GM12864 (cell line): ENCODE results near the gene ADAMTSL4.
A peak's percentile ranks its signal among the peaks of the same experiment; 100 is the strongest.

ENCODE experiments used
- DNase-seq: peaks from one replicate; pipeline ENCODE4 v3.0.0-alpha.2; 2011; ENCODE audit warnings: low read depth
- H3K4me3 ChIP-seq: 2 replicates; pipeline ENCODE4 v1.5.1; 2011; ENCODE audit warnings: mild to moderate bottlenecking, low read depth, low read length, control low read depth
- TF ChIP-seq, protein P1 (sequence below): IDR thresholded peaks from 2 replicates; pipeline ENCODE4 v1.5.1; 2011; ENCODE audit warnings: low read depth, mild to moderate bottlenecking, moderate library complexity, low read length, control low read depth, inconsistent platforms; ENCODE audit errors: missing control alignments

ADAMTSL4 gene

DNA sequence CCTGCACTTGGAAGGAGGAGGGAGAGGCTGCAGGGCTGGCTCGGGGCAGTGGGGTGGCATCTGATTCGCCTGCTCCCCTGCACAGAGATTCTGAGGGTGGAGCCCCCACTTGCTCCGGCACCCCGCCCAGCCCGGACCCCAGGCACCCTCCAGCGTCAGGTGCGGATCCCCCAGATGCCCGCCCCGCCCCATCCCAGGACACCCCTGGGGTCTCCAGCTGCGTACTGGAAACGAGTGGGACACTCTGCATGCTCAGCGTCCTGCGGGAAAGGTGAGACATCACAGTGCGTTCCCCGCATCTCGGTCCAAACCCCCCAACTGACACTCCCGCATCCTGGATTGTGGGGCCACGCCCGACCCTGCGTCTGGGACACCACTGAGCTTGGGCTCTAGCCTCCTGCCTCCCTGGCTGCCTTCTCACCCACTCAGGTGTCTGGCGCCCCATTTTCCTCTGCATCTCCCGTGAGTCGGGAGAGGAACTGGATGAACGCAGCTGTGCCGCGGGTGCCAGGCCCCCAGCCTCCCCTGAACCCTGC, 7.9 kb downstream of the ADAMTSL4 start:
- TF ChIP-seq, protein P1, sequence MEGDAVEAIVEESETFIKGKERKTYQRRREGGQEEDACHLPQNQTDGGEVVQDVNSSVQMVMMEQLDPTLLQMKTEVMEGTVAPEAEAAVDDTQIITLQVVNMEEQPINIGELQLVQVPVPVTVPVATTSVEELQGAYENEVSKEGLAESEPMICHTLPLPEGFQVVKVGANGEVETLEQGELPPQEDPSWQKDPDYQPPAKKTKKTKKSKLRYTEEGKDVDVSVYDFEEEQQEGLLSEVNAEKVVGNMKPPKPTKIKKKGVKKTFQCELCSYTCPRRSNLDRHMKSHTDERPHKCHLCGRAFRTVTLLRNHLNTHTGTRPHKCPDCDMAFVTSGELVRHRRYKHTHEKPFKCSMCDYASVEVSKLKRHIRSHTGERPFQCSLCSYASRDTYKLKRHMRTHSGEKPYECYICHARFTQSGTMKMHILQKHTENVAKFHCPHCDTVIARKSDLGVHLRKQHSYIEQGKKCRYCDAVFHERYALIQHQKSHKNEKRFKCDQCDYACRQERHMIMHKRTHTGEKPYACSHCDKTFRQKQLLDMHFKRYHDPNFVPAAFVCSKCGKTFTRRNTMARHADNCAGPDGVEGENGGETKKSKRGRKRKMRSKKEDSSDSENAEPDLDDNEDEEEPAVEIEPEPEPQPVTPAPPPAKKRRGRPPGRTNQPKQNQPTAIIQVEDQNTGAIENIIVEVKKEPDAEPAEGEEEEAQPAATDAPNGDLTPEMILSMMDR, result no peak
- H3K4me3 ChIP-seq, result no peak overlapping the region
- no peak for DNase-seq

DNA sequence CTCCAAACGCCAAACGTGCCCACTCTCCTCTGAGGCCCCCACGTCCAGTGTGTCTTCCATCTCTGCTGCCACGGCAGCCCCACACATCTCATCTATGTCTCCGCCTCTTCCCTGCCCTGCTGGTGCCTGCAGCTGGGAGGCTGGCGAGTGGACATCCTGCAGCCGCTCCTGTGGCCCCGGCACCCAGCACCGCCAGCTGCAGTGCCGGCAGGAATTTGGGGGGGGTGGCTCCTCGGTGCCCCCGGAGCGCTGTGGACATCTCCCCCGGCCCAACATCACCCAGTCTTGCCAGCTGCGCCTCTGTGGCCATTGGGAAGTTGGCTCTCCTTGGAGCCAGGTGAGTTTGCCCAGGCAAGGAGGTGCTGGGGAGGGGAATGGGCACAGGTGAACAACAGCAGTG, 8.6 kb downstream of the ADAMTSL4 start:
- TF ChIP-seq, protein P1, result no peak
- no peak overlapping the region for H3K4me3 ChIP-seq
- DNase-seq, result no peak

GRCh38 chr1:150558303-150558704, 9.1 kb downstream of the ADAMTSL4 start:
- TF ChIP-seq, protein P1, result no peak
- no peak overlapping the region for H3K4me3 ChIP-seq
- DNase-seq, result no peak

DNA sequence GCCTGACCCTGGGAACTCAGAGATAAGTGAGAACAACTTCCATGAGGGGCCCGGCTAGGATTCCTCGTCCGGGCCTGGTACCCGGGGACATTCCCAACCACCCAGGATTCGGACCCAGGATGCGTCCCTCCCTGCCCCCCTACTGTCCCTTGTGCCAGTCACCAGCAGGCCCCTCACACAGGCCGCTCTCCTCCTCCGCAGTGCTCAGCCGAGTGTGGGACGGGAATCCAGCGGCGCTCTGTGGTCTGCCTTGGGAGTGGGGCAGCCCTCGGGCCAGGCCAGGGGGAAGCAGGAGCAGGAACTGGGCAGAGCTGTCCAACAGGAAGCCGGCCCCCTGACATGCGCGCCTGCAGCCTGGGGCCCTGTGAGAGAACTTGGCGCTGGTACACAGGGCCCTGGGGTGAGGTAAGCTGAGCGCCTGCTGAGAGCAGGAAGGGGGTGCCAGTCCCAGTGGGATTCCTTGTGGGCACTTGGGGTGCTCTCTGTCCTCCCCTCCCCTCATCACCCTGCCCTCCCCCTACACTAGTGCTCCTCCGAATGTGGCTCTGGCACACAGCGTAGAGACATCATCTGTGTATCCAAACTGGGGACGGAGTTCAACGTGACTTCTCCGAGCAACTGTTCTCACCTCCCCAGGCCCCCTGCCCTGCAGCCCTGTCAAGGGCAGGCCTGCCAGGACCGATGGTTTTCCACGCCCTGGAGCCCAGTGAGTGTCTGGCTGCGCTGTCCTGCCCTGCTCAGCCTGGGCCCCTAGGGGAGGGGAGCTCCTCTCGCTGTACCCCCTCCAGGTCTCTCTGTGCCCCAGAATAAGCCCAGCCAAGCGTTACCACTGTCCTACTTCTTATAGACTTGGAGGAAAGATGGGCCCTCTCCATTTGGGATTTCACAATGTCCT, 9.8 kb downstream of the ADAMTSL4 start:
- TF ChIP-seq, protein P1, result no peak
- no peak for DNase-seq
- H3K4me3 ChIP-seq, result no peak overlapping the region

- DNase-seq, result no peak
- no peak overlapping the region for H3K4me3 ChIP-seq
- TF ChIP-seq, protein P1, result no peak
Observed at GRCh38 chr1:150559656-150560010, 10.4 kb downstream of the ADAMTSL4 start.

DNA sequence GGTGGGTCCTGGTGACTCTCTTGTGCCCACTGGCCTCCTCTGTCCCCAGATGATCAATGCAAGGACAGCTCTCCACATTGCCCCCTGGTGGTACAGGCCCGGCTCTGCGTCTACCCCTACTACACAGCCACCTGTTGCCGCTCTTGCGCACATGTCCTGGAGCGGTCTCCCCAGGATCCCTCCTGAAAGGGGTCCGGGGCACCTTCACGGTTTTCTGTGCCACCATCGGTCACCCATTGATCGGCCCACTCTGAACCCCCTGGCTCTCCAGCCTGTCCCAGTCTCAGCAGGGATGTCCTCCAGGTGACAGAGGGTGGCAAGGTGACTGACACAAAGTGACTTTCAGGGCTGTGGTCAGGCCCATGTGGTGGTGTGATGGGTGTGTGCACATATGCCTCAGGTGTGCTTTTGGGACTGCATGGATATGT, 10.8 kb downstream of the ADAMTSL4 start:
- TF ChIP-seq, protein P1, result peak; percentile 98
- DNase-seq, result no peak
- H3K4me3 ChIP-seq, result 0 out of 2 replicates have a peak overlapping the region, but pooled peaks have one; percentile 59
